Coronary artery (tissue), 2 donors: Measurements from ENCODE around the gene BST1.
A peak's percentile ranks its signal among the peaks of the same experiment; 100 is the strongest.

Experiments used
- DNase-seq: peaks from one replicate; pipeline ENCODE4 v3.0.0-alpha.2; 2017; ENCODE audit warnings: low spot score
- H3K27ac ChIP-seq, 2 donors: fragments of 200-600 bp; sonication (generic); one replicate each; pipeline ENCODE4 v1.5.1; 2016 to 2019
- H3K4me3 ChIP-seq: fragments of 200-600 bp; sonication (generic); 2 replicates; pipeline ENCODE4 v1.5.1; 2016; ENCODE audit warnings: mild to moderate bottlenecking, moderate library complexity
- CTCF ChIP-seq: fragments of 200-600 bp; sonication (generic); IDR thresholded peaks from one replicate; pipeline ENCODE4 v1.5.1; 2019; ENCODE audit warnings: antibody characterized with exemption

BST1 gene

GRCh38 chr4:15657366-15657765 lies 45.5 kb upstream of the BST1 start:
- H3K27ac ChIP-seq = peak overlapping the region in 1 of 2 donors; percentile 49
- no peak for TF ChIP-seq CTCF
- DNase-seq = no peak
- H3K4me3 ChIP-seq = no peak overlapping the region

GRCh38 chr4:15658136-15658770 lies 44.6 kb upstream of the BST1 start:
- DNase-seq = no peak
- Histone ChIP-seq H3K4me3 (no peak overlapping the region), H3K27ac (peak overlapping the region; percentile 1 to 49)

GRCh38 chr4:15658781-15659180 lies 44.1 kb upstream of the BST1 start:
- TF ChIP-seq CTCF = no peak
- Histone ChIP-seq H3K4me3 (no peak overlapping the region), H3K27ac (no peak overlapping the region)
- no peak for DNase-seq

More at GRCh38 chr4:15658136-15658770, 44.6 kb upstream of the BST1 start:
- TF ChIP-seq CTCF = no peak

- Histone ChIP-seq H3K27ac (no peak overlapping the region), H3K4me3 (no peak overlapping the region)
- DNase-seq = no peak
- no peak for TF ChIP-seq CTCF
Measured at GRCh38 chr4:15659768-15660570, 42.9 kb upstream of the BST1 start.

- Histone ChIP-seq H3K27ac (peak overlapping the region in 1 of 2 donors; percentile 67), H3K4me3 (no peak overlapping the region)
- TF ChIP-seq CTCF = no peak
- DNase-seq = no peak
Measured at GRCh38 chr4:15665753-15666365, 37.0 kb upstream of the BST1 start.

- H3K27ac ChIP-seq = no peak overlapping the region
- DNase-seq = no peak
- H3K4me3 ChIP-seq = no peak overlapping the region
- no peak for TF ChIP-seq CTCF
Measured at GRCh38 chr4:15667006-15667405, 35.9 kb upstream of the BST1 start.
